H9 (cell line): ENCODE results near the gene PRKAG1. TPM values are rescaled to one million over a fixed set of nuclear protein-coding genes. Genes with fewer than 3 reads are reported as not detected.

Experiments
- DNase-seq: peaks from one replicate; pipeline ENCODE4 v3.0.0-alpha.2; 2017
- H2AFZ ChIP-seq: one replicate; pipeline ENCODE4 v1.6.1; 2013; ENCODE audit warnings: mild to moderate bottlenecking, low read length, control low read depth, moderate library complexity
- H2AK5ac ChIP-seq: 2 replicates; pipeline ENCODE4 v1.6.1; 2013; ENCODE audit warnings: low read length, control low read depth, mixed read lengths; ENCODE audit not compliant: insufficient read length
- H2BK120ac ChIP-seq: one replicate; pipeline ENCODE4 v1.6.1; 2013; ENCODE audit warnings: low read depth, mild to moderate bottlenecking, low read length, control low read depth, inconsistent platforms; ENCODE audit not compliant: poor library complexity, severe bottlenecking
- H2BK12ac ChIP-seq: 2 replicates; pipeline ENCODE4 v1.6.1; 2013; ENCODE audit warnings: low read length, control low read depth, mixed read lengths, low read depth; ENCODE audit not compliant: insufficient read length
- H2BK15ac ChIP-seq: 2 replicates; pipeline ENCODE4 v1.6.1; 2013; ENCODE audit warnings: low read depth, low read length, control low read depth
- H2BK20ac ChIP-seq: one replicate; pipeline ENCODE4 v1.6.1; 2013; ENCODE audit warnings: low read depth, mild to moderate bottlenecking, low read length, control low read depth, inconsistent platforms; ENCODE audit not compliant: poor library complexity, severe bottlenecking
- H2BK5ac ChIP-seq: 2 replicates; pipeline ENCODE4 v1.6.1; 2013; ENCODE audit warnings: low read length, control low read depth, mixed read lengths; ENCODE audit not compliant: insufficient read length
- H3K14ac ChIP-seq: 2 replicates; pipeline ENCODE4 v1.6.1; 2013; ENCODE audit warnings: low read length, control low read depth; ENCODE audit not compliant: insufficient read depth
- H3K18ac ChIP-seq: 2 replicates; pipeline ENCODE4 v1.6.1; 2013; ENCODE audit warnings: low read depth, mild to moderate bottlenecking, mixed read lengths, low read length, control low read depth; ENCODE audit not compliant: insufficient read length
- H3K23ac ChIP-seq: 2 replicates; pipeline ENCODE4 v1.6.1; 2013; ENCODE audit warnings: low read length, control low read depth, mixed read lengths, low read depth; ENCODE audit not compliant: insufficient read length
- H3K23me2 ChIP-seq: 2 replicates; pipeline ENCODE4 v1.6.1; 2013; ENCODE audit warnings: low read depth, mild to moderate bottlenecking, mixed read lengths, low read length, control low read depth; ENCODE audit not compliant: insufficient read length, poor library complexity, severe bottlenecking
- H3K27ac ChIP-seq: 2 replicates; pipeline ENCODE4 v1.5.1; 2013; ENCODE audit warnings: low read length, control low read depth, mixed read lengths, low read depth; ENCODE audit not compliant: insufficient read length
- H3K27me3 ChIP-seq: 2 replicates; pipeline ENCODE4 v1.6.1; 2013; ENCODE audit warnings: low read length, control low read depth, inconsistent platforms; ENCODE audit not compliant: insufficient read depth
- H3K4ac ChIP-seq: 2 replicates; pipeline ENCODE4 v1.6.1; 2013; ENCODE audit warnings: low read depth, mild to moderate bottlenecking, control low read depth, inconsistent platforms, low read length, moderate library complexity
- H3K4me1 ChIP-seq: 2 replicates; pipeline ENCODE4 v1.6.1; 2013; ENCODE audit warnings: low read length, control low read depth, inconsistent platforms; ENCODE audit not compliant: insufficient read depth
- H3K4me2 ChIP-seq: 2 replicates; pipeline ENCODE4 v1.6.1; 2013; ENCODE audit warnings: low read length, control low read depth, mixed read lengths; ENCODE audit not compliant: insufficient read length, insufficient read depth
- H3K56ac ChIP-seq: 2 replicates; pipeline ENCODE4 v1.6.1; 2013; ENCODE audit warnings: low read depth, mild to moderate bottlenecking, mixed read lengths, low read length, control low read depth; ENCODE audit not compliant: insufficient read length
- H3K79me1 ChIP-seq: 2 replicates; pipeline ENCODE4 v1.6.1; 2013; ENCODE audit warnings: low read depth, mild to moderate bottlenecking, moderate library complexity, low read length, control low read depth, inconsistent platforms; ENCODE audit not compliant: insufficient read depth, poor library complexity, severe bottlenecking
- H3K79me2 ChIP-seq: 2 replicates; pipeline ENCODE4 v1.6.1; 2013; ENCODE audit warnings: low read length, control low read depth, inconsistent platforms; ENCODE audit not compliant: insufficient read depth
- H3K9ac ChIP-seq: 2 replicates; pipeline ENCODE4 v1.6.1; 2013; ENCODE audit warnings: low read length, control low read depth, mixed read lengths; ENCODE audit not compliant: insufficient read length; ENCODE audit errors: extremely low read depth
- H3K9me3 ChIP-seq: one replicate; pipeline ENCODE4 v1.6.1; 2013; ENCODE audit warnings: low read depth, low read length, inconsistent platforms; ENCODE audit not compliant: control insufficient read depth
- H3T11ph ChIP-seq: one replicate; pipeline ENCODE4 v1.6.1; 2013; ENCODE audit warnings: mild to moderate bottlenecking, low read length, control low read depth, inconsistent platforms
- H4K20me1 ChIP-seq: one replicate; pipeline ENCODE4 v1.6.1; 2013; ENCODE audit not compliant: control insufficient read depth, insufficient read length, insufficient read depth
- H4K5ac ChIP-seq: 2 replicates; pipeline ENCODE4 v1.6.1; 2013; ENCODE audit warnings: low read depth, mild to moderate bottlenecking, mixed read lengths, low read length, control low read depth; ENCODE audit not compliant: insufficient read length
- H4K8ac ChIP-seq: replicated peaks from 2 replicates; pipeline ENCODE4 v1.6.1; 2013; ENCODE audit warnings: low read length, control low read depth, mixed read lengths, low read depth; ENCODE audit not compliant: insufficient read length
- H4K91ac ChIP-seq: 2 replicates; pipeline ENCODE4 v1.6.1; 2013; ENCODE audit warnings: low read depth, mild to moderate bottlenecking, moderate library complexity, mixed read lengths, low read length, control low read depth; ENCODE audit not compliant: insufficient read length
- H3K27ac Mint-ChIP-seq, 3 experiments: 2 replicates in 2 of 3; 3 replicates in 1 of 3; pipeline ENCODE4 v1.8.0; 2020 to 2021; ENCODE audit warnings: mixed read lengths in 3 of 3, mild to moderate bottlenecking in 1 of 3, moderate library complexity in 1 of 3
- H3K27me3 Mint-ChIP-seq: 2 replicates; pipeline ENCODE4 v1.8.0; 2021; ENCODE audit warnings: low read depth, mild to moderate bottlenecking, moderate library complexity, mixed read lengths
- H3K36me3 Mint-ChIP-seq, 3 experiments: 2 replicates in 2 of 3; 3 replicates in 1 of 3; pipeline ENCODE4 v1.8.0; 2020 to 2021; ENCODE audit warnings: low read depth in 3 of 3, mixed read lengths in 3 of 3; ENCODE audit not compliant: insufficient read depth in 1 of 3
- H3K4me1 Mint-ChIP-seq, 2 experiments: 2 replicates each; pipeline ENCODE4 v1.8.0; 2020; ENCODE audit warnings: mixed read lengths in 2 of 2
- H3K4me3 Mint-ChIP-seq, 2 experiments: 2 replicates in 1 of 2; 3 replicates in 1 of 2; pipeline ENCODE4 v1.8.0; 2020 to 2021; ENCODE audit warnings: mild to moderate bottlenecking in 2 of 2, mixed read lengths in 2 of 2, moderate library complexity in 1 of 2
- H3K9me3 Mint-ChIP-seq, 2 experiments: 2 replicates in 1 of 2; 3 replicates in 1 of 2; pipeline ENCODE4 v1.8.0; 2020; ENCODE audit warnings: mild to moderate bottlenecking in 2 of 2, mixed read lengths in 2 of 2, moderate library complexity in 1 of 2
- CTCF ChIP-seq: fragments of 200-600 bp; sonication (generic); conservative IDR thresholded peaks from 3 replicates; pipeline ENCODE4 v1.8.0; 2021; ENCODE audit warnings: antibody characterized with exemption, mild to moderate bottlenecking
- WGBS: extraction: QIAGEN DNeasy Blood & Tissue Kit; methylation state at CpG from one replicate; pipeline ENCODE4 v1.1.7; 2013; ENCODE audit warnings: missing lambda C conversion rate, low lambda C conversion rate, mixed read lengths; ENCODE audit not compliant: insufficient read length; ENCODE audit errors: extremely low coverage; 5-methylcytosine and 5-hydroxymethylcytosine counted together
- total RNA-seq: library from RNA; stranded (reverse); gene quantifications from 2 replicates; pipeline ENCODE4 v1.2.1, GENCODE V29; 2021

The PRKAG1 gene
- total RNA-seq, 1 experiment from 2014 or later = 34.8 TPM

- H2BK15ac ChIP-seq = no peak overlapping the region
- Mint-ChIP-seq H3K36me3 (peaks cover 0 to 6% (median 2%) of the 10 kb centered on the region in 3 experiments; a peak in 3 of 7 replicates), H3K9me3 (no peaks in the 10 kb centered on the region), H3K4me1 (peaks cover 15% of the 10 kb centered on the region in 2 experiments), H3K4me3 (no peak overlapping the region), H3K27ac (no peak overlapping the region), H3K27me3 (no peaks in the 10 kb centered on the region; the same call in 1 of the 2 replicates)
- H3K9me3 ChIP-seq = no peaks in the 10 kb centered on the region
- H3T11ph ChIP-seq = no peak overlapping the region
- no peak overlapping the region for H4K5ac ChIP-seq
- peaks cover 9% of the 10 kb centered on the region for H3K23me2 ChIP-seq
- no peak overlapping the region for H3K56ac ChIP-seq
- H3K27ac ChIP-seq = no peak overlapping the region
- H3K9ac ChIP-seq = no peak overlapping the region
- H2BK5ac ChIP-seq = no peak overlapping the region
- no peak for TF ChIP-seq CTCF
- H2AFZ ChIP-seq = no peak overlapping the region
- no peak overlapping the region for H4K91ac ChIP-seq
- H4K8ac ChIP-seq = no peak overlapping the region
- H3K4me1 ChIP-seq = no peaks in the 10 kb centered on the region
- H2BK12ac ChIP-seq = no peak overlapping the region
- H3K27me3 ChIP-seq = no peaks in the 10 kb centered on the region
- H4K20me1 ChIP-seq = no peaks in the 10 kb centered on the region
- no CpG with 5 or more reads among the region's 1 CpG for WGBS
- H3K4ac ChIP-seq = no peak overlapping the region
- H3K18ac ChIP-seq = no peak overlapping the region
- H2BK20ac ChIP-seq = no peak overlapping the region
- no peak overlapping the region for H2AK5ac ChIP-seq
- peaks cover 3% of the 10 kb centered on the region for H3K79me1 ChIP-seq
- DNase-seq = no peak
- no peaks in the 10 kb centered on the region for H3K79me2 ChIP-seq
- no peak overlapping the region for H3K23ac ChIP-seq
- H2BK120ac ChIP-seq = no peak overlapping the region
- no peak overlapping the region for H3K14ac ChIP-seq
- no peak overlapping the region for H3K4me2 ChIP-seq
Measured at GRCh38 chr12:49015196-49015595, 3.4 kb downstream of the PRKAG1 start.
